Measurements from ENCODE around the gene CXorf38. TPM values are rescaled to one million over a fixed set of nuclear protein-coding genes. Genes with fewer than 3 reads are reported as not detected.

CXorf38 gene
- 35.3 TPM for polyA plus RNA-seq

GRCh38 chrX:40647307-40648197 lies at the start of gene CXorf38:
CXorf38 (minus strand) TSS chrX:40647561; CDS start chrX:40647520, 41 bp downstream.
- Mint-ChIP-seq H3K27ac (peak within 1 kb of the TSS; percentile 95 to 97 (median 97)), H3K9me3 (no peaks in the 10 kb centered on the region), H3K27me3 (no peaks in the 10 kb centered on the region), H3K4me3 (peak within 1 kb of the TSS; percentile 89 to 99 (median 92)), H3K36me3 (peaks cover 1% of the 10 kb centered on the region), H3K4me1 (peaks cover 25 to 29% (median 27%) of the 10 kb centered on the region in 3 donors)

DNA sequence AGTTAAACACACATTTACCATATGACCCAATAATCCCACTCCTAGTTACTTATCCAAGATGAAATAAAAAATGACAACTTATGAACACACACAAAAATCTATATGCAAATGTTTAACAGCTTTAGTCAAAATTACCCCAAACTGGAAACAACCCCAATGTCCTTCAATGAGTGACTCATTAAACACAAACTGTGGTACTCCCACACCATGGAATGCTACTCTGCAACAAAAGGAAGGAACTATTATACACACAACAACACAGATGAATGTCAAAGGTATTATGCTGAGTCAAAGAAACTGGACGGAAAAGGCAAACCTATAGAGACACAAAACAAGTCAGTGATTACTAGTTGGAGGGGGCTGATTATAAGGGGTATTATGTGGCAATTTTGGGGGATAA lies 47.4 kb upstream of the CXorf38 start:
- no peaks in the 10 kb centered on the region for H3K9me3 Mint-ChIP-seq
- peaks cover 20% of the 10 kb centered on the region for H3K36me3 Mint-ChIP-seq
- no peak overlapping the region for H3K4me3 Mint-ChIP-seq
- H3K27ac Mint-ChIP-seq = no peak overlapping the region
- no peaks in the 10 kb centered on the region for H3K27me3 Mint-ChIP-seq
- H3K4me1 Mint-ChIP-seq = peaks cover 0 to 2% (median 0%) of the 10 kb centered on the region in 3 donors

- peak overlapping the region in 1 of 3 donors; percentile 31 for H3K27ac Mint-ChIP-seq
- peaks cover 11% of the 10 kb centered on the region for H3K36me3 Mint-ChIP-seq
- H3K4me1 Mint-ChIP-seq = peaks cover 4 to 12% (median 10%) of the 10 kb centered on the region in 3 donors
- no peaks in the 10 kb centered on the region for H3K27me3 Mint-ChIP-seq
- no peak overlapping the region for H3K4me3 Mint-ChIP-seq
- no peaks in the 10 kb centered on the region for H3K9me3 Mint-ChIP-seq
Observed at GRCh38 chrX:40688929-40689328, 41.6 kb upstream of the CXorf38 start.

GRCh38 chrX:40687169-40687568 lies 39.8 kb upstream of the CXorf38 start:
- no peaks in the 10 kb centered on the region for H3K9me3 Mint-ChIP-seq
- H3K4me3 Mint-ChIP-seq = peak overlapping the region in 1 of 4 donors; percentile 13
- H3K36me3 Mint-ChIP-seq = peaks cover 8% of the 10 kb centered on the region
- peaks cover 4 to 12% (median 10%) of the 10 kb centered on the region in 3 donors for H3K4me1 Mint-ChIP-seq
- H3K27ac Mint-ChIP-seq = no peak overlapping the region
- no peaks in the 10 kb centered on the region for H3K27me3 Mint-ChIP-seq

- H3K27me3 Mint-ChIP-seq = no peaks in the 10 kb centered on the region
- H3K27ac Mint-ChIP-seq = no peak overlapping the region
- H3K4me1 Mint-ChIP-seq = peaks cover 4 to 12% (median 10%) of the 10 kb centered on the region in 3 donors
- peaks cover 4% of the 10 kb centered on the region for H3K36me3 Mint-ChIP-seq
- no peaks in the 10 kb centered on the region for H3K9me3 Mint-ChIP-seq
- H3K4me3 Mint-ChIP-seq = peak overlapping the region in 1 of 4 donors; percentile 0
Observed at GRCh38 chrX:40685362-40685918, 38.1 kb upstream of the CXorf38 start.

DNA sequence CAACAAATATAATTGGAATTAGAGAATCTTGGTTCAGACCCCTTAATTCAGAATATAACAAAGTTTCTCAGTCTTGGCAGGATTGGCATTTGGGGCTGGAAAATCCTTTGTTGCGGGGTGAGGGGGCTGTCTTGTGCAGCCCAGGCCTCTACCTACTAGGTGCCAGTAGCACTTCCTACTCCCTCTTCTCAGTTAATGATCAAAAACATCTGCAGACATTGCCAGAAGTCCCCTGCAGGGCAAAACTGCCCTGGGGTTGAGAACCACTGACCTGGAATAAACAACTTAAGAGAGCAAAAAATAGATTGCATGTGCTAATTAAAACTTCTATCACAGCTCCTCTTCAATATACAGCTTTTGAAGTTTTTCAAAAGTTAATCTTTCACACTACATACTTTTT lies 36.7 kb upstream of the CXorf38 start:
- peaks cover 4 to 12% (median 10%) of the 10 kb centered on the region in 3 donors for H3K4me1 Mint-ChIP-seq
- no peaks in the 10 kb centered on the region for H3K27me3 Mint-ChIP-seq
- no peak overlapping the region for H3K27ac Mint-ChIP-seq
- H3K9me3 Mint-ChIP-seq = no peaks in the 10 kb centered on the region
- H3K36me3 Mint-ChIP-seq = peaks cover 12% of the 10 kb centered on the region
- no peak overlapping the region for H3K4me3 Mint-ChIP-seq

DNA sequence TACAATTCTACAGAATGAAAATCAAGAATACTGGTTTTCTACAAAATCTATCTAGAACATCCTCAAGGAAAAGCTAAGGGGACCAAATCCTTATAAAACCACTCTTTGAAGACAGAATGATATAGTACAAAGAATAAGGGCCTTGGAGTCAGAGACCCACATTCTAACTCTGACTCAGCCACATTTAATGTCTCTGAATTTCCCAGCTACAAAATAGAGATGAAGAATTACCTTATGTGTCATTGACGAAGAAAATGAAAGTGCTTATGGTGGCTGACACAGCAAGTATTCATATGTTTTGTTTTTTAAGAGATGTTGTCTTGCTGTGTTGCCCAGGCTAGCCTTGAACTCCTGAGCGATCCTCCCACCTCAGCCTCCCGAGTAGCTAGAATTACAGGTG lies 35.9 kb upstream of the CXorf38 start:
- Mint-ChIP-seq H3K27me3 (no peaks in the 10 kb centered on the region), H3K4me3 (no peak overlapping the region), H3K36me3 (peaks cover 12% of the 10 kb centered on the region), H3K27ac (no peak overlapping the region), H3K9me3 (no peaks in the 10 kb centered on the region), H3K4me1 (peaks cover 4 to 12% (median 10%) of the 10 kb centered on the region in 3 donors)

GRCh38 chrX:40671126-40671525 lies 23.8 kb upstream of the CXorf38 start:
- Mint-ChIP-seq H3K36me3 (peaks cover 10% of the 10 kb centered on the region), H3K27me3 (no peaks in the 10 kb centered on the region), H3K4me3 (no peak overlapping the region)

DNA sequence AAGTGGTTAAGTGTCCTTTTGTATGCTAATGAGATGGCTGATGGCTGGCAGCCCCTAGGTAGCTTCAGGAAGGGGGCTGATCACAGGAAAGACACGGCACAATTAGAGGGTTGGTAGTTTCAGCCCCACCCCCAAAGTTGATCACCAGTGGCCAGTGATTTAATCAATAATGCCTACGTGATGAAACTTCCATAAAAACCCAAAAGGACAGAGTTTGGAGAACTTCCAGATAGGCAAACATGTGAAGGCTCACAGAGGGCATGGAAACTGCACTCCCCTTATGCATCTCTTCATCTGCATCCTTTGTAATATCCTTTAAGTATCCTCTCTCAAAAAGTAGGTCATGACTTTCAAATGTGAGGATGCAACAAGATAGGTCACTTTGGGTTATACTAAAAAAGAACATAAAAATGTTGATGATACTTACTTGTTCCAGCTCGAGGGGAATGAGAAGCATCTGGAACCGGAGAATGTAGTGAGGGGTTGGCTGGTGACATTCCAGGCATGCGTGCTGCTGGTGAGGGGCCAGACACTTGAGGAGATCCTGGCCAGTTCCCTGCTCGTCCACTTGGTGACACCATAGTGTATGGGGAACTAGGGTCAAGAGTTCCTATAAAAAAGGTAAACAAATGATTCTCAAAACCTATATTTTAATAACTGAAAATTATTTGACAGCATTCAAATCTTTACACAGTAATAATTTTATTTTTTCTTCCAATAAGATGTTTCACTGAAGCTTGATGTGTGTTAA lies 16.7 kb upstream of the CXorf38 start:
- peak overlapping the region in 1 of 3 donors; percentile 27 for H3K27ac Mint-ChIP-seq
- H3K4me1 Mint-ChIP-seq = peaks cover 0 to 2% (median 0%) of the 10 kb centered on the region in 3 donors
- no peak overlapping the region for H3K4me3 Mint-ChIP-seq
- H3K9me3 Mint-ChIP-seq = no peaks in the 10 kb centered on the region
- H3K36me3 Mint-ChIP-seq = peaks cover 4% of the 10 kb centered on the region
- H3K27me3 Mint-ChIP-seq = no peaks in the 10 kb centered on the region

More at GRCh38 chrX:40671126-40671525, 23.8 kb upstream of the CXorf38 start:
- H3K4me1 Mint-ChIP-seq = peaks cover 0 to 2% (median 0%) of the 10 kb centered on the region in 3 donors
- no peaks in the 10 kb centered on the region for H3K9me3 Mint-ChIP-seq
- no peak overlapping the region for H3K27ac Mint-ChIP-seq

DNA sequence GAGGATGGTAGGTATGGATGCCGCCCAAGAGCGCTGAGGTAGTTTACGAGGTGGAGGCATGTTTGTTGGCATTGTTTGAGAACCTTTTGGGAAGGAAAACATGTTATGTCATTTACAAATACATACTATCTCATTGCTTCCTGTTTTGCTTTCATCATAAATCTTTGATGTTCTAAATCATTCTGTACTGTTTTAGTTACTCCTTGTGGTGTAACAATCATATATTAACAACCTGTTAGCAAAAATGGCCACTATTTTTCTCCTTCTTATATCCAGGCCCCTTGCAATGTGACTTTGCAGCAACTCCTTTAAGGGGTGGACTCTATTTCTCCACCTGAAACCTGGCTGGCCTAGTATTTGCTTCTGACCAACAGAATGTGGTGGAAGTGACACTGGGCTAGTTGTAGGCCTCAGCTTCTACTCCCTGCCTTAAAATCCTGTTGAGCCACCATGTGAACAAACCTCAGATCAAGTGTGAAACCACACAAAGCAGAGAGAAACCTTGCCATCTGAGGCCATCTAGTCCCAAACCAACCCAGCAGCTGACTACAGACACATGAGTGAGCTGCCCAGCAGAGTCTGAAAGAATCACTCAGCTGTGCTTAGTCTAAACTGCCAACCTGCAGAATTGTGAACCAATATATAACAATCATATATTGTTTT lies 15.8 kb upstream of the CXorf38 start:
- Mint-ChIP-seq H3K9me3 (no peaks in the 10 kb centered on the region), H3K27me3 (no peaks in the 10 kb centered on the region), H3K4me1 (peaks cover 0 to 2% (median 0%) of the 10 kb centered on the region in 3 donors), H3K4me3 (no peak overlapping the region), H3K27ac (peak overlapping the region in 1 of 3 donors; percentile 32), H3K36me3 (peaks cover 4% of the 10 kb centered on the region)

- no peaks in the 10 kb centered on the region for H3K4me1 Mint-ChIP-seq
- H3K9me3 Mint-ChIP-seq = no peaks in the 10 kb centered on the region
- no peak overlapping the region for H3K27ac Mint-ChIP-seq
- H3K4me3 Mint-ChIP-seq = no peak overlapping the region
- peaks cover 2% of the 10 kb centered on the region for H3K36me3 Mint-ChIP-seq
- no peaks in the 10 kb centered on the region for H3K27me3 Mint-ChIP-seq
Observed at GRCh38 chrX:40661489-40661888, 14.1 kb upstream of the CXorf38 start.

DNA sequence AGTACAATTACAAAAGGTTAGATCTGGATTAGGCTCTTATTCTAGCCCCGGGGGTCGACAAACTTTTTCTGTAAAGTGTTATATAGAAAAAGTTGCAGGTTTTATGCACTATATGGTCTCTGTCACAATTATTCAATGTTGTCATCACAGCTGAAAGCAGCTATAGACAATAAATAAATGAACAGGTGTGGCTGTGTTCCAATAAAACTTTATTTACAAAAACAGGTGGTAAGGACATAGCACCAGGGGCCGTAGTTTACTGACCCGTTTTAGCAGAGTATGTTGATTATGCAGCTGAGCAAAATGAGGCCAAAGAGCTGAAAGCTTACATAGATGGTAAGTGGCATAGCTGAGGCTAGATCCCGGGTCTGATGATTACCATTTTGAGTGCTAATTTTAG lies 13.0 kb upstream of the CXorf38 start:
- no peaks in the 10 kb centered on the region for H3K4me1 Mint-ChIP-seq
- no peaks in the 10 kb centered on the region for H3K27me3 Mint-ChIP-seq
- peak overlapping the region in 1 of 3 donors; percentile 64 for H3K27ac Mint-ChIP-seq
- H3K36me3 Mint-ChIP-seq = peaks cover 2% of the 10 kb centered on the region
- H3K9me3 Mint-ChIP-seq = no peaks in the 10 kb centered on the region
- no peak overlapping the region for H3K4me3 Mint-ChIP-seq

DNA sequence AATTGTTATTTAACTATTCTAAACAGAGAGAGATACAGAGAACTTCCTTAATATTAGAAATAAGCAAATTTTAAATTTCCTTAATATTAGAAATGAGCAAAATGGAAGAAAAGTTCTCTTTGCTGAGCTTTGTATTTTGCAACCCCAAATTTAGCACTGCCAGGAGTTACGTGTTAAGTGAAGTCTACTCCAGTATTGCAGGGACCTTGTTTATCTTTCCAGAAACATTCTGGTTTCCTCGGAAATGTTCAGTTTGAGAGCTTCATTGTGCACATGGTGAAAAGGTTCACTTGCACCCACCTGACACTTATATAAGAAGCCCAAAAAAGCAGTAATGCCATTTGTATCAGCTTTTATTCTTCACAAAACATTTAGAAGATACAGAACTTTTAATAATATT lies 6.2 kb upstream of the CXorf38 start:
- Mint-ChIP-seq H3K36me3 (peaks cover 5% of the 10 kb centered on the region), H3K4me3 (no peak overlapping the region), H3K27me3 (no peaks in the 10 kb centered on the region), H3K9me3 (no peaks in the 10 kb centered on the region), H3K27ac (no peak overlapping the region), H3K4me1 (peaks cover 3 to 6% (median 5%) of the 10 kb centered on the region in 3 donors)

DNA sequence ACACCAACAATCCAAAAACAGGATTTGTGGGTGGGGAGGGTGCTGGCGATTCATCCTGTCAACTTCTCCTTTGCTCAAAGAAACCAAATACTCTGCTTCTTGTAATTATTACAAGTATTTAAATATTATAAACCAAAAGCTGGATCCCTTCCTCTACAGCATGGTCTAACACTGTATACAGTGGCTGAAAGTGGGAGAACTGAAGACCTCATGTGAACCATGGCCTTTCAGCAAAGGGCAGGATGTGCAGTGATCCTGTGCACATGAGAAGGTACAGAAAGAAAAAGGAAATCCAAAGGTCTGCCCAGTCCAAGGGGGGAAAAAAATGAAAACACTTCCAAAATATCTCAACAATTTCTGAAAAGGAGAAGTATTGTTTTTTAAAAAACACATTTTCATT lies 5.3 kb upstream of the CXorf38 start:
- peaks cover 4 to 8% (median 6%) of the 10 kb centered on the region in 3 donors for H3K4me1 Mint-ChIP-seq
- no peak overlapping the region for H3K4me3 Mint-ChIP-seq
- no peak overlapping the region for H3K27ac Mint-ChIP-seq
- H3K36me3 Mint-ChIP-seq = peaks cover 4% of the 10 kb centered on the region
- H3K9me3 Mint-ChIP-seq = no peaks in the 10 kb centered on the region
- H3K27me3 Mint-ChIP-seq = no peaks in the 10 kb centered on the region

Measured in IgD-negative memory B cell (primary cell).